PC-3 (cell line): ENCODE results near the gene PDE6G. TPM values are rescaled to one million over a fixed set of nuclear protein-coding genes. Genes with fewer than 3 reads are reported as not detected.

Source experiments
- ATAC-seq: fragments of 200-7000 bp; cut with Tn5 transposase; 2 replicates; pipeline ENCODE4 v1.9.1; 2020; ENCODE audit warnings: mild to moderate bottlenecking, moderate library complexity
- BruUV-seq: library from RNA; stranded (reverse); fragments of 400-500 nt; replicated peaks from 2 replicates; lab custom pipeline; 2021; lab: Mats Ljungman, UMichigan
- CTCF ChIA-PET: fragments of 300-600 bp; sonication (Branson Sonifier 250); formaldehyde crosslinking; loops from one replicate; lab custom pipeline; 2022; ENCODE audit warnings: antibody characterized with exemption; lab: Charles Lee
- POLR2A ChIA-PET: fragments of 300-600 bp; sonication (Branson Sonifier 250); formaldehyde crosslinking; loops from one replicate; lab custom pipeline; 2022; ENCODE audit warnings: antibody characterized with exemption; ENCODE audit not compliant: unreplicated experiment; lab: Charles Lee
- DNase-seq: peaks from one replicate; pipeline ENCODE4 v3.0.0-alpha.2; 2015
- H2AFZ ChIP-seq: fragments of 300-600 bp; sonication (generic); 2 replicates; pipeline ENCODE4 v1.6.0; 2016; ENCODE audit warnings: antibody characterized with exemption, low read length
- H3F3A ChIP-seq: fragments of 300-600 bp; sonication (generic); one replicate; pipeline ENCODE4 v1.6.0; 2017; ENCODE audit warnings: antibody characterized with exemption, low read length, control low read depth, mild to moderate bottlenecking; ENCODE audit not compliant: unreplicated experiment
- H3K27ac ChIP-seq: fragments of 300-600 bp; sonication (generic); 2 replicates; pipeline ENCODE4 v1.5.1; 2016; ENCODE audit warnings: mild to moderate bottlenecking, low read length
- H3K27me3 ChIP-seq: fragments of 300-600 bp; sonication (generic); 2 replicates; pipeline ENCODE4 v1.6.1; 2016; ENCODE audit warnings: low read length, mixed read lengths
- H3K36me3 ChIP-seq: fragments of 300-600 bp; sonication (generic); 2 replicates; pipeline ENCODE4 v1.6.1; 2016; ENCODE audit warnings: low read depth, mixed run types, low read length, mixed read lengths
- H3K4me1 ChIP-seq: fragments of 300-600 bp; sonication (generic); 2 replicates; pipeline ENCODE4 v1.5.1; 2016; ENCODE audit warnings: low read length; ENCODE audit not compliant: insufficient read depth
- H3K4me2 ChIP-seq: fragments of 300-600 bp; sonication (generic); 2 replicates; pipeline ENCODE4 v1.6.0; 2016; ENCODE audit warnings: low read length
- H3K4me3 ChIP-seq: fragments of 300-600 bp; sonication (generic); 2 replicates; pipeline ENCODE4 v1.5.1; 2016; ENCODE audit warnings: mild to moderate bottlenecking, low read length, mixed read lengths
- H3K79me2 ChIP-seq: fragments of 300-600 bp; sonication (generic); 2 replicates; pipeline ENCODE4 v1.6.1; 2017; ENCODE audit warnings: low read length, mixed read lengths
- H3K9ac ChIP-seq: fragments of 300-600 bp; sonication (generic); 2 replicates; pipeline ENCODE4 v1.6.0; 2016; ENCODE audit warnings: mild to moderate bottlenecking, low read length
- H3K9me2 ChIP-seq: fragments of 300-600 bp; sonication (generic); replicated peaks from 2 replicates; pipeline ENCODE4 v1.6.1; 2016; ENCODE audit warnings: mixed run types, low read length, mixed read lengths
- H3K9me3 ChIP-seq: fragments of 300-600 bp; sonication (generic); 2 replicates; pipeline ENCODE4 v1.6.1; 2016; ENCODE audit warnings: low read length, mixed read lengths
- H4K20me1 ChIP-seq: fragments of 300-600 bp; sonication (generic); 2 replicates; pipeline ENCODE4 v1.6.1; 2016; ENCODE audit warnings: low read length, mixed read lengths
- CTCF ChIP-seq: fragments of 300-600 bp; sonication (generic); conservative IDR thresholded peaks from 2 replicates; pipeline ENCODE4 v1.5.1; 2017; ENCODE audit warnings: antibody characterized with exemption, low read depth, mild to moderate bottlenecking, low read length
- EZH2 ChIP-seq: fragments of 300-600 bp; sonication (generic); IDR thresholded peaks from one replicate; pipeline ENCODE4 v1.6.1; 2017; ENCODE audit warnings: antibody characterized with exemption, mild to moderate bottlenecking, low read length; ENCODE audit not compliant: unreplicated experiment
- EZH2phosphoT487 ChIP-seq: fragments of 300-600 bp; sonication (generic); IDR thresholded peaks from 2 replicates; pipeline ENCODE4 v1.6.1; 2018; ENCODE audit warnings: mild to moderate bottlenecking, antibody characterized with exemption, low read length, borderline replicate concordance
- intact Hi-C: fragments of 100-400 bp; cut with micrococcal nuclease; formaldehyde crosslinking; loops from 2 replicates; pipeline ENCODE4 v1.9.0; 2023
- total RNA-seq: library from RNA; depleted of rRNA; stranded (reverse); fragments of >200 nt; gene quantifications from 2 replicates; pipeline ENCODE4 v1.2.3, GENCODE V29; 2014

The PDE6G gene
- total RNA-seq, 1 experiment from 2014 or later, result not detected

- H3K36me3 ChIP-seq, result no peaks in the 10 kb centered on the region
- BruUV-seq, result no TSS peak
- H3K4me3 ChIP-seq, result no peak overlapping the region
- CTCF ChIA-PET, result no interaction called here
- H3K4me1 ChIP-seq, result peaks cover 6% of the 10 kb centered on the region
- no peak overlapping the region for H3K4me2 ChIP-seq
- H3K79me2 ChIP-seq, result no peaks in the 10 kb centered on the region
- no peaks in the 10 kb centered on the region for H3F3A ChIP-seq
- H2AFZ ChIP-seq, result no peak overlapping the region
- no peak for TF ChIP-seq EZH2phosphoT487
- TF ChIP-seq CTCF, result no peak
- TF ChIP-seq EZH2, result no peak
- no peak overlapping the region for H3K9ac ChIP-seq
- no peaks in the 10 kb centered on the region for H3K27me3 ChIP-seq
- POLR2A ChIA-PET, result no interaction called here
- H3K9me3 ChIP-seq, result no peaks in the 10 kb centered on the region
- intact Hi-C loops, result no loop called here
- no peak overlapping the region for H3K27ac ChIP-seq
- DNase-seq (no peak), ATAC-seq (no peak)
- no peaks in the 10 kb centered on the region for H3K9me2 ChIP-seq
- H4K20me1 ChIP-seq, result no peaks in the 10 kb centered on the region
These were observed 7.6 kb downstream of the PDE6G start for GRCh38 chr17:81648707-81649085.

GRCh38 chr17:81648013-81648706 is 8.2 kb downstream of the PDE6G start:
- Histone ChIP-seq H3K27ac (no peak overlapping the region), H3F3A (no peaks in the 10 kb centered on the region), H3K36me3 (no peaks in the 10 kb centered on the region), H3K4me3 (no peak overlapping the region), H3K79me2 (no peaks in the 10 kb centered on the region), H4K20me1 (no peaks in the 10 kb centered on the region), H3K9me2 (no peaks in the 10 kb centered on the region), H3K9me3 (no peaks in the 10 kb centered on the region), H3K27me3 (no peaks in the 10 kb centered on the region), H3K9ac (no peak overlapping the region), H3K4me2 (no peak overlapping the region), H3K4me1 (peaks cover 6% of the 10 kb centered on the region), H2AFZ (no peak overlapping the region)
- intact Hi-C loops, result no loop called here
- no peak for DNase-seq
- ChIA-PET CTCF (no interaction called here), POLR2A (no interaction called here)
- no peak for ATAC-seq
- TF ChIP-seq EZH2, result no peak
- no peak for TF ChIP-seq CTCF
- TF ChIP-seq EZH2phosphoT487, result no peak
- no TSS peak for BruUV-seq

- ATAC-seq, result no peak
These were observed 8.7 kb downstream of the PDE6G start for GRCh38 chr17:81647640-81648012.

More at GRCh38 chr17:81647640-81648012, 8.7 kb downstream of the PDE6G start:
- H2AFZ ChIP-seq, result no peak overlapping the region
- no peaks in the 10 kb centered on the region for H3K9me2 ChIP-seq
- H4K20me1 ChIP-seq, result no peaks in the 10 kb centered on the region
- TF ChIP-seq CTCF, result no peak
- no peak for TF ChIP-seq EZH2
- no peak for TF ChIP-seq EZH2phosphoT487
- no peaks in the 10 kb centered on the region for H3K27me3 ChIP-seq
- no peaks in the 10 kb centered on the region for H3K9me3 ChIP-seq
- no peaks in the 10 kb centered on the region for H3F3A ChIP-seq
- no peak overlapping the region for H3K4me3 ChIP-seq
- no peak for DNase-seq
- no peaks in the 10 kb centered on the region for H3K79me2 ChIP-seq
- H3K4me1 ChIP-seq, result peaks cover 7% of the 10 kb centered on the region
- no peak overlapping the region for H3K27ac ChIP-seq
- ChIA-PET CTCF (no interaction called here), POLR2A (no interaction called here)
- H3K36me3 ChIP-seq, result no peaks in the 10 kb centered on the region
- intact Hi-C loops, result no loop called here
- no peak overlapping the region for H3K9ac ChIP-seq
- BruUV-seq, result no TSS peak
- no peak overlapping the region for H3K4me2 ChIP-seq
